ENCODE measurements around the gene CPLANE2. TPM values are rescaled to one million over a fixed set of nuclear protein-coding genes. Genes with fewer than 3 reads are reported as not detected.
A peak's percentile ranks its signal among the peaks of the same experiment; 100 is the strongest.

Gene CPLANE2
- total RNA-seq, 1 donor from 2014 or later = 9.1 TPM

DNA sequence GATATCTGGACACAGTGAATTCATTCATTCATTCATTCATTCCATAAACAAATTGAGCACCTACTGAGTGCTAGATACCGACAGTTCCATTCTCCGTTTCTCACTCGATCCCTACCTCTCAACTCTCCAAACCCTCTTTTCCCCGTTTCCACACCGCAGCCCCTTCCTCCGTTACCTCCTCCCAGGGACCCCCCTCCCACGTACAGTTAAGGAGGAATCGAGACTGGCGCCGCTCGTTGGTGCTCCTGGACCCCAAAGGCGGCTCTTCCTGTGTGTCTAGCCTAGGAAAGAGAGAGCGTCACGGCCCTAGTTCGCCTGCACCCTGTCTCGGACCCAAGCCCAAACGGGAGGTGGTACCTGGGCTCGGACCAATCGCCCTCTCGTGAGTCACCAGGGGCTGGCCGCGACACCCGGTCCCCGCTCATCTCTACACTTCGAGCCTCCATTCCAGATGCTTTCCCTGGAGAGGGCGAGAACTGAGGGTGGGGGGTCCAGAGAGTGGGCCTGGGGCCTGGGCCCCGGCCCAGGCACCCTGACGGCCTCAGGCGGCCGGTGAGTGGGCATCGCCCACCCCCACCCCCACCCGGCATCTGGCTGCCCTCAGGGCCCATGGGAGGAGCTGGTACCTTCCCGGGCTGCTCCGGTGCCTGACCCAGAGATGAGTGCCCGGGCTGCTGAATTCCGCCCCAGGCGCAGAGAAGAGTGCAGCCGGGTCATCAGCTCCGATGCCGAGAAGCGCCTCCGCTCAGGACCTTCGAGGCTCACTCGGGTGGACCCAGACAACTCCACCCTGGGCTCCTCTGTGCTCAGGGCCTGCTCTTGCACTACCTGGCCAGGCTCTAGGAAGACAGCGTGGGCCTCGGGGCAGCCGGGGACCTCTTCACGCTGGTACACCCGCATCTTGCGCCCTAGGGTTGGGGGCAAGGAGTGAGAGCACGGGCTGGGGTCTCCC is 29.4 kb downstream of the CPLANE2 start:
- TF ChIP-seq, protein P1, sequence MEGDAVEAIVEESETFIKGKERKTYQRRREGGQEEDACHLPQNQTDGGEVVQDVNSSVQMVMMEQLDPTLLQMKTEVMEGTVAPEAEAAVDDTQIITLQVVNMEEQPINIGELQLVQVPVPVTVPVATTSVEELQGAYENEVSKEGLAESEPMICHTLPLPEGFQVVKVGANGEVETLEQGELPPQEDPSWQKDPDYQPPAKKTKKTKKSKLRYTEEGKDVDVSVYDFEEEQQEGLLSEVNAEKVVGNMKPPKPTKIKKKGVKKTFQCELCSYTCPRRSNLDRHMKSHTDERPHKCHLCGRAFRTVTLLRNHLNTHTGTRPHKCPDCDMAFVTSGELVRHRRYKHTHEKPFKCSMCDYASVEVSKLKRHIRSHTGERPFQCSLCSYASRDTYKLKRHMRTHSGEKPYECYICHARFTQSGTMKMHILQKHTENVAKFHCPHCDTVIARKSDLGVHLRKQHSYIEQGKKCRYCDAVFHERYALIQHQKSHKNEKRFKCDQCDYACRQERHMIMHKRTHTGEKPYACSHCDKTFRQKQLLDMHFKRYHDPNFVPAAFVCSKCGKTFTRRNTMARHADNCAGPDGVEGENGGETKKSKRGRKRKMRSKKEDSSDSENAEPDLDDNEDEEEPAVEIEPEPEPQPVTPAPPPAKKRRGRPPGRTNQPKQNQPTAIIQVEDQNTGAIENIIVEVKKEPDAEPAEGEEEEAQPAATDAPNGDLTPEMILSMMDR (IDR thresholded peaks at IDR 0.05) = no peak
- Histone ChIP-seq H3K4me1 (peaks cover 21% of the 10 kb centered on the region), H3K4me3 (peak overlapping the region; percentile 63), H3K36me3 (peaks cover 13% of the 10 kb centered on the region), H3K9me3 (no peaks in the 10 kb centered on the region), H3K27ac (peak overlapping the region; percentile 93), H3K27me3 (ENCODE audit: low read depth) (no peaks in the 10 kb centered on the region)
- intact Hi-C loops (cut with DNase I) = no loop called here
- ATAC-seq = no peak
- DNase-seq = no peak

DNA sequence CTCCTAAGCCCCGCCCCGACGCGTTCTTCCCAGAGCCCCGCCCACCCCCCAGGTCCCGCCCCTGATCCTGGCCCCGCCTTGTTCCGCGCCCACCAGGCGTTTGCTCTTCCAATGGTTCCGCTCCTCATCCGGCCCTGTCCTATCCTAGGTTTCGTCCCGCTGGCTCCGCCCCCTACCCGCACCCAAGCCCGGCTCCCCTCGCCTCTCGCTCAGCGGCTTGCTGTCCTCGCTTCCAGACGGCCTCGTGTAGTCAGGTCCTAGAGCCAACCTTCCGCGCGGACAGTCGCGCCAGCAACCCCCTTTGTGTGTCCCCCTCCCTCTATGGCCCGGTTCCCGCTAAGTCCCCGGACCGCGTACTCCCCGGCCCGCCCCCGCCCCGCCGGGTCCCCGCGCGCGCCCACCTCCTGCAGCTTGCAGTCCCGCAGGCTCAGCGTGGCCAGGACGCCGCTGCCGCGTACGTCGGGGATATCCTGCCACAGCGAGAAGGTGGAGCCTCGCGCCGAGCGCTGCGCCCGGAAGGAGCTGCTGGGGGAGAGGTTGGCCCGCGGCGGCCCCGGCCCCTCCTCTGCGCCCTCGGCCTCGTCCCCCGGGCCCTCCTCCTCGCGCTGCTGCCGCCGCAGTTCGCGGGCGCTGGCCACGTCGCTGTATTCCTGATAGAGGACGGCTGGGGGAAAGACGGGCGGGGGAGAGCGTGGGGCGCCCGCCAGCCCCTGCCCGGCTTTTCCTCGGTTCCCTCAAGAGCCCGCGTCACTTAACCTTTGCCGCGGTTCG is 30.3 kb downstream of the CPLANE2 start:
- peak overlapping the region; percentile 93 for H3K27ac ChIP-seq
- intact Hi-C loops (cut with DNase I) = no loop called here
- peak overlapping the region; percentile 63 for H3K4me3 ChIP-seq
- TF ChIP-seq, protein P1 (IDR thresholded peaks at IDR 0.05) = no peak
- no peaks in the 10 kb centered on the region for H3K27me3 ChIP-seq (ENCODE audit: low read depth)
- ATAC-seq = peak; percentile 96
- no peaks in the 10 kb centered on the region for H3K9me3 ChIP-seq
- H3K4me1 ChIP-seq = peaks cover 21% of the 10 kb centered on the region
- peaks cover 21% of the 10 kb centered on the region for H3K36me3 ChIP-seq
- peak; percentile 99 for DNase-seq

DNA sequence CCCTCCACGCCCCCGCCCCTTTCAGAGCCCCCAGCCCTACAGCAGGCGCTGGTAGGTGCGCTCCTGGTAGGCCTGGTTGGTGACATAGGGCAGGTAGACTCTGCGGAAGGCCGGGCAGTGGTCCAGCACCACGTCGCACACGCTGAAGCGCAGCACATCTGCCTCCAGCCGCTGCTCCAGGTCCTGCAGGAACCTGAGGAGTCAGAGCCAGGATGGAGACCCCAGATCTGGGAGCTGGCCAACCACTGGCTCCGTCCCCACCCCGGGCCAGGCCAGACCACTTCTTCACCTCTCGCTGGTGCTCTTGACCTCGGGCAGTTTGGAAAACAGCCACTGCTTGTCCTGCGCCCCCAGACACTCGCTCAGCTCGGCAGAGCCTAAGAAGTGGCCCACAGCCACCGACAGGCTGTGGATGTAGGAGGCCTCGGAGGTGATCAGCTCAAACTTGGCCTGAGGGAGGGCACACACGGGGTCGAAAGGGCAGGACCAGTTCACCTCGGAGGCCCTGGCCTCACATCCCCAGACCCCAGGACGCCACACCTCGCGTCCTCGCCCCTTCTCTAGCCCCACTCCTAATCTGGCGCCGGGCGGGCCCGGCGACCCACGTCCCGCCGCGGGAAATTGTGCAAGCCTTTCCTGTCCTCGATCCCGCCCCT is 31.0 kb downstream of the CPLANE2 start:
- Histone ChIP-seq H3K36me3 (peaks cover 26% of the 10 kb centered on the region), H3K4me1 (peaks cover 21% of the 10 kb centered on the region), H3K9me3 (no peaks in the 10 kb centered on the region), H3K4me3 (peak overlapping the region; percentile 63), H3K27me3 (ENCODE audit: low read depth) (no peaks in the 10 kb centered on the region), H3K27ac (peak overlapping the region; percentile 89)
- DNase-seq (no peak), ATAC-seq (peak; percentile 16 to 34)
- TF ChIP-seq, protein P1 (IDR thresholded peaks at IDR 0.05) = no peak
- intact Hi-C loops (cut with DNase I) = no loop called here

DNA sequence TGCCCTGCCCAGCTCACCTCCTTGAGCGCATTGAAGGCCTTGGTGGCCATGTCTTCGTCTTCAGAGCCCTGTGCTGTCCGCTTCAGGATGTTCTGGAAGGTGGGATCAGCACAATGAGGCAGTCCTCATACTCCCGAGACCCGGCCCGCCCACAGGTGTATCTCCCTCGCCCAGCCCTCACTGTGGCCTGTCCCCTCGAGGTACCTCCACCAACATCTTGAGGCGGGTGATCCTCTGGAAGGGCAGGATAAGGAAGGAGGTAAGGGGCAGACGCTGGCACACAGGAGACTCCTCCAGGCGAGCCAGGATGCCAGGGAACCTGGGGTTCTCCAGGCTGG is 31.7 kb downstream of the CPLANE2 start:
- intact Hi-C loops (cut with DNase I) = no loop called here
- no peak for DNase-seq
- Histone ChIP-seq H3K4me1 (peaks cover 21% of the 10 kb centered on the region), H3K27ac (peak overlapping the region; percentile 89), H3K36me3 (peaks cover 26% of the 10 kb centered on the region), H3K4me3 (no peak overlapping the region), H3K9me3 (no peaks in the 10 kb centered on the region), H3K27me3 (ENCODE audit: low read depth) (no peaks in the 10 kb centered on the region)
- TF ChIP-seq, protein P1 (IDR thresholded peaks at IDR 0.05) = no peak
- ATAC-seq = no peak

DNA sequence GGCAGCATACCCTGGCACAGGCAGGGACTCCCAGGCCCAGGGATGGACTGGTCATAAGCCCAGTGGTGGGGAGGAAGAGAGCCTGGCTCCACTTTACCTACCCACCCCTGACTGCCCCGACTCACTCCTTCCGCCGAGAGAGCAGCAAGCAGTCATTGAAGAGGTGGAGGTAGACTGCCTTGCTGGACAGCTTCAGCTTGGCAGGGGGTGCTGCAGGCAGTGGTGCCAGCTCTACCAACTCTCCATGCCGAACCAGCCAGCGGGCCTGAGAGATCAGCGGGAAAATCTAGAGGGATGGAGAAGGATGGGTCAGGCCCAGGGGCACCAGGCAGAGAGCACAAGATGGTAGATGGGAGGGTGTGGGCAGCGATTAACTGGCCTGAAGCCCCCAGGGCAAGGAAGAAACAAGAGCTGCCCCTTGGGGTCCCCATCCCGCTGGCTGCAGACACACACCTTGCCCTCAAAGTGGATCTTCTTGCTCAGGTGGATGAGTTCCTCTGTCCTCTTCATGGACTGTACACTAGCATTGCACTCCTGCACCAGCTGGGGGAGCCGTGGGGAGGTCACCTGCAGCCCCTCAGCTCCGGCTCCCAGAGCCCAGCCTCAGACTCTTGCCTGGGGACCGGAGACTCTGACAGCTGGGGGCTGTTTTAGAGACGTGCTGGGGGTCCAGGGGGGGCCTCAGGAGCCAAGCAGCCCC is 32.2 kb downstream of the CPLANE2 start:
- Histone ChIP-seq H3K4me3 (no peak overlapping the region), H3K4me1 (peaks cover 21% of the 10 kb centered on the region), H3K27me3 (ENCODE audit: low read depth) (no peaks in the 10 kb centered on the region), H3K9me3 (no peaks in the 10 kb centered on the region), H3K36me3 (peaks cover 26% of the 10 kb centered on the region), H3K27ac (no peak overlapping the region)
- TF ChIP-seq, protein P1 (IDR thresholded peaks at IDR 0.05) = peak; percentile 31
- DNase-seq (no peak), ATAC-seq (no peak)
- intact Hi-C loops (cut with DNase I) = no loop called here

All from lower lobe of right lung (tissue), 2 donors.